Heart left ventricle (tissue), 13 donors: ENCODE data around the gene SP140.

Experiments
- POLR2A ChIP-seq, 2 donors: fragments of 450-650 bp; IDR thresholded peaks; one replicate each; pipeline ENCODE4 v1.6.1; 2017; ENCODE audit warnings: antibody characterized with exemption in 2 of 2, mild to moderate bottlenecking in 2 of 2, moderate library complexity in 2 of 2
- TF ChIP-seq, protein P1 (sequence below), 12 donors: fragments of 200-600 bp; sonication (generic) in 4 of 12; IDR thresholded peaks; one replicate each; pipeline versions ENCODE4 v1.5.0 to v1.8.0; 2018 to 2022; ENCODE audit warnings: antibody characterized with exemption in 12 of 12, mild to moderate bottlenecking in 5 of 12
- donor health status: ischemic (EF 13 %, LVEDD 7.1; RV severe dilation, severe dysfunction).
- donor health status: DM: no; HTN: yes; CAD: no.
- donor health status: DM: no; HTN: no; CAD: no.
- donor health status: ischemic (EF 25% LVEDD 6.9; RV normal size, moderate dysfunction).
- donor health status: ischemic (EF 25% LVEDD 5.7; RV mildly dilated, moderate dysfunction).
- donor health status: ischemic (EF 35%, LVEDD 5.7; RV mildly dilated, moderate dysfunction).
- donor health status: nonischemic (EF 11% LVEDD 7.7; RV severe dilation, severe dysfunction).
- donor health status: DM: yes; HTN: yes; CAD: no.
- donor health status: PGD.
- donor health status: ischemic (EF 29% LVEDD 5.4; RV normal size, mild dysfunction).
- donor health status: nonischemic (EF 23%, LVEDD 6.1; RV moderate dilation, normal function).

DNA sequence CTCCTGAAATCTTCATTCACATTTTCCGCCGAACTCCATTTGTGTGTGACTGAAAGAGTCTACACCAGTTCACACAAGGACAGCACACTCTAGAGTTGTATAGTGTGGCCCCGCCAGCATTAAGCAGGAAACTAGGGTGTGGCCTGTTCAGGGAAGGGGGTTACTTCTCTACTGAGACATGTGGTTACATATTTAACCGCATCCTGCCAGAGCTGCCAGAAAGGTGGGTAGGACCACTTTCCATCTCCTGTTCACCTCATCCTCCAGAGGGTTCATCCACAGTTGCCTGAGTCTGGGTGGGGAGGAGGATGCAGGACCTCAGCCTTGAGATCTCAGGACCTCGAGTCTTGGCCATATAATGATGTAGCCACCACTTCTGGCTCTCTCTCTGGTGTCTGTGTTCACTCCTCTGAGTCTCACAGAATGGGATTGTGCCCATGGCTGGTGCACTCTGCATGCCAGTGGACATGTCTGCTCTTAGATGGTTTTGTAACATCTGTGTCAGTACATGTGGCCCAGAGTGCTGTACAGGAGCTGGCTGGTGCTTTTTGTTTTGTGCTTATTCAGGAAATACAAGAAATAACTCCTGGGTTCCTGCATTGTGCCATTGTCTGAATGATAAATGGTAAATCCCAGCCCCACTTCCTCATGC, 93.8 kb downstream of the SP140 start:
- TF ChIP-seq, protein P1, sequence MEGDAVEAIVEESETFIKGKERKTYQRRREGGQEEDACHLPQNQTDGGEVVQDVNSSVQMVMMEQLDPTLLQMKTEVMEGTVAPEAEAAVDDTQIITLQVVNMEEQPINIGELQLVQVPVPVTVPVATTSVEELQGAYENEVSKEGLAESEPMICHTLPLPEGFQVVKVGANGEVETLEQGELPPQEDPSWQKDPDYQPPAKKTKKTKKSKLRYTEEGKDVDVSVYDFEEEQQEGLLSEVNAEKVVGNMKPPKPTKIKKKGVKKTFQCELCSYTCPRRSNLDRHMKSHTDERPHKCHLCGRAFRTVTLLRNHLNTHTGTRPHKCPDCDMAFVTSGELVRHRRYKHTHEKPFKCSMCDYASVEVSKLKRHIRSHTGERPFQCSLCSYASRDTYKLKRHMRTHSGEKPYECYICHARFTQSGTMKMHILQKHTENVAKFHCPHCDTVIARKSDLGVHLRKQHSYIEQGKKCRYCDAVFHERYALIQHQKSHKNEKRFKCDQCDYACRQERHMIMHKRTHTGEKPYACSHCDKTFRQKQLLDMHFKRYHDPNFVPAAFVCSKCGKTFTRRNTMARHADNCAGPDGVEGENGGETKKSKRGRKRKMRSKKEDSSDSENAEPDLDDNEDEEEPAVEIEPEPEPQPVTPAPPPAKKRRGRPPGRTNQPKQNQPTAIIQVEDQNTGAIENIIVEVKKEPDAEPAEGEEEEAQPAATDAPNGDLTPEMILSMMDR (IDR thresholded peaks at IDR 0.05) = no peak
- TF ChIP-seq POLR2A (IDR thresholded peaks at IDR 0.05) = no peak
